Loucy (cell line): Measurements from ENCODE around the gene ALKBH3.

Source experiments
- H2AFZ ChIP-seq: fragments of 200-600 bp; sonication (generic); 2 replicates; pipeline ENCODE4 v1.6.0; 2016; ENCODE audit warnings: antibody characterized with exemption, mild to moderate bottlenecking, low read length, moderate library complexity
- H3F3A ChIP-seq: fragments of 200-600 bp; 2 replicates; pipeline ENCODE4 v1.6.0; 2016; ENCODE audit warnings: antibody characterized with exemption, low read depth, mild to moderate bottlenecking
- H3K27me3 ChIP-seq: fragments of 200-600 bp; sonication (generic); 2 replicates; pipeline ENCODE4 v1.6.1; 2014; ENCODE audit warnings: low read length, mild to moderate bottlenecking; ENCODE audit not compliant: insufficient read depth, poor library complexity, severe bottlenecking
- H3K36me3 ChIP-seq: fragments of 200-600 bp; sonication (generic); 2 replicates; pipeline ENCODE4 v1.6.1; 2016; ENCODE audit warnings: low read length; ENCODE audit not compliant: insufficient read depth
- H3K4me1 ChIP-seq: fragments of 200-600 bp; sonication (generic); 2 replicates; pipeline ENCODE4 v1.5.1; 2014; ENCODE audit warnings: low read length, mild to moderate bottlenecking; ENCODE audit not compliant: insufficient read depth, poor library complexity, severe bottlenecking
- H3K4me2 ChIP-seq: fragments of 200-600 bp; sonication (generic); 2 replicates; pipeline ENCODE4 v1.6.0; 2014; ENCODE audit warnings: antibody characterized with exemption, low read length, low read depth, mild to moderate bottlenecking; ENCODE audit not compliant: poor library complexity, severe bottlenecking
- H3K4me3 ChIP-seq: fragments of 200-600 bp; sonication (generic); 2 replicates; pipeline ENCODE4 v1.5.1; 2014; ENCODE audit warnings: low read length, mild to moderate bottlenecking, mixed read lengths; ENCODE audit not compliant: poor library complexity, severe bottlenecking
- H3K79me2 ChIP-seq: fragments of 200-600 bp; sonication (generic); 2 replicates; pipeline ENCODE4 v1.6.1; 2014; ENCODE audit warnings: low read length; ENCODE audit not compliant: insufficient read depth
- H3K9ac ChIP-seq: fragments of 200-600 bp; sonication (generic); 2 replicates; pipeline ENCODE4 v1.6.0; 2014; ENCODE audit warnings: mild to moderate bottlenecking, low read depth, low read length, moderate library complexity; ENCODE audit not compliant: poor library complexity, severe bottlenecking
- H3K9me2 ChIP-seq: fragments of 200-600 bp; sonication (generic); replicated peaks from 2 replicates; pipeline ENCODE4 v1.6.1; 2016; ENCODE audit warnings: low read depth, low read length, mixed read lengths
- H3K9me3 ChIP-seq: fragments of 200-600 bp; sonication (generic); 2 replicates; pipeline ENCODE4 v1.6.1; 2014; ENCODE audit warnings: mild to moderate bottlenecking, antibody characterized with exemption, low read length, low read depth; ENCODE audit not compliant: insufficient read depth
- H4K20me1 ChIP-seq: fragments of 200-600 bp; sonication (generic); 2 replicates; pipeline ENCODE4 v1.6.0; 2014; ENCODE audit warnings: antibody characterized with exemption, low read length, mild to moderate bottlenecking; ENCODE audit not compliant: insufficient read depth, poor library complexity, severe bottlenecking
- CTCF ChIP-seq: fragments of 200-600 bp; sonication (generic); conservative IDR thresholded peaks from 2 replicates; pipeline ENCODE4 v1.5.1; 2014; ENCODE audit warnings: mild to moderate bottlenecking, antibody characterized with exemption, low read length
- EZH2phosphoT487 ChIP-seq: fragments of 200-600 bp; IDR thresholded peaks from 2 replicates; pipeline ENCODE4 v1.6.1; 2018; ENCODE audit warnings: antibody characterized with exemption, mild to moderate bottlenecking, moderate library complexity, borderline replicate concordance

Gene ALKBH3

GRCh38 chr11:43892851-43893250, 12.2 kb downstream of the ALKBH3 start:
- TF ChIP-seq CTCF (no peak), EZH2phosphoT487 (no peak)
- no peak overlapping the region for H2AFZ ChIP-seq
- no peak overlapping the region for H3K9ac ChIP-seq
- H3K9me2 ChIP-seq = no peaks in the 10 kb centered on the region
- H3K79me2 ChIP-seq = no peaks in the 10 kb centered on the region
- no peaks in the 10 kb centered on the region for H3K27me3 ChIP-seq
- no peak overlapping the region for H3K4me3 ChIP-seq
- no peak overlapping the region for H3K4me2 ChIP-seq
- peaks cover 39% of the 10 kb centered on the region; the same call in 1 of the 2 replicates for H3K36me3 ChIP-seq
- no peaks in the 10 kb centered on the region for H4K20me1 ChIP-seq
- no peaks in the 10 kb centered on the region for H3K9me3 ChIP-seq
- no peaks in the 10 kb centered on the region for H3K4me1 ChIP-seq
- no peaks in the 10 kb centered on the region for H3F3A ChIP-seq

- no peaks in the 10 kb centered on the region for H3K27me3 ChIP-seq
- no peaks in the 10 kb centered on the region for H3F3A ChIP-seq
- no peak overlapping the region for H3K9ac ChIP-seq
- no peak overlapping the region for H2AFZ ChIP-seq
- no peaks in the 10 kb centered on the region for H3K79me2 ChIP-seq
- no peaks in the 10 kb centered on the region for H3K4me1 ChIP-seq
- no peaks in the 10 kb centered on the region for H3K9me3 ChIP-seq
- no peak overlapping the region for H3K4me3 ChIP-seq
- no peaks in the 10 kb centered on the region for H3K9me2 ChIP-seq
- peaks cover 56% of the 10 kb centered on the region; the same call in 1 of the 2 replicates for H3K36me3 ChIP-seq
- no peak overlapping the region for H3K4me2 ChIP-seq
- TF ChIP-seq EZH2phosphoT487 (no peak), CTCF (no peak)
- no peaks in the 10 kb centered on the region for H4K20me1 ChIP-seq
These were observed 13.9 kb downstream of the ALKBH3 start for GRCh38 chr11:43894546-43894945.

- H4K20me1 ChIP-seq = no peaks in the 10 kb centered on the region
- H2AFZ ChIP-seq = no peak overlapping the region
- H3K4me1 ChIP-seq = no peaks in the 10 kb centered on the region
- H3K27me3 ChIP-seq = no peaks in the 10 kb centered on the region
- H3F3A ChIP-seq = no peaks in the 10 kb centered on the region
- H3K9ac ChIP-seq = no peak overlapping the region
- no peaks in the 10 kb centered on the region for H3K9me3 ChIP-seq
- no peak overlapping the region for H3K4me2 ChIP-seq
- TF ChIP-seq EZH2phosphoT487 (no peak), CTCF (no peak)
- H3K79me2 ChIP-seq = no peaks in the 10 kb centered on the region
- peaks cover 61% of the 10 kb centered on the region; the same call in 1 of the 2 replicates for H3K36me3 ChIP-seq
- H3K4me3 ChIP-seq = no peak overlapping the region
- H3K9me2 ChIP-seq = no peaks in the 10 kb centered on the region
These were observed 15.0 kb downstream of the ALKBH3 start for GRCh38 chr11:43895601-43896000.
